Activated CD8-positive, alpha-beta memory T cell treated with anti-CD3 and anti-CD28 coated beads for 24 hours (primary cell): Measurements from ENCODE around the gene TLR9.
"Not testable (repeated sequence)": the region's sequence is repeated elsewhere in the genome, so short reads cannot be mapped to it uniquely, and the experiment has no call there.

Source experiments
- DNase-seq: peaks from one replicate; pipeline ENCODE4 v3.0.0-alpha.2; 2020

The TLR9 gene, protein sequence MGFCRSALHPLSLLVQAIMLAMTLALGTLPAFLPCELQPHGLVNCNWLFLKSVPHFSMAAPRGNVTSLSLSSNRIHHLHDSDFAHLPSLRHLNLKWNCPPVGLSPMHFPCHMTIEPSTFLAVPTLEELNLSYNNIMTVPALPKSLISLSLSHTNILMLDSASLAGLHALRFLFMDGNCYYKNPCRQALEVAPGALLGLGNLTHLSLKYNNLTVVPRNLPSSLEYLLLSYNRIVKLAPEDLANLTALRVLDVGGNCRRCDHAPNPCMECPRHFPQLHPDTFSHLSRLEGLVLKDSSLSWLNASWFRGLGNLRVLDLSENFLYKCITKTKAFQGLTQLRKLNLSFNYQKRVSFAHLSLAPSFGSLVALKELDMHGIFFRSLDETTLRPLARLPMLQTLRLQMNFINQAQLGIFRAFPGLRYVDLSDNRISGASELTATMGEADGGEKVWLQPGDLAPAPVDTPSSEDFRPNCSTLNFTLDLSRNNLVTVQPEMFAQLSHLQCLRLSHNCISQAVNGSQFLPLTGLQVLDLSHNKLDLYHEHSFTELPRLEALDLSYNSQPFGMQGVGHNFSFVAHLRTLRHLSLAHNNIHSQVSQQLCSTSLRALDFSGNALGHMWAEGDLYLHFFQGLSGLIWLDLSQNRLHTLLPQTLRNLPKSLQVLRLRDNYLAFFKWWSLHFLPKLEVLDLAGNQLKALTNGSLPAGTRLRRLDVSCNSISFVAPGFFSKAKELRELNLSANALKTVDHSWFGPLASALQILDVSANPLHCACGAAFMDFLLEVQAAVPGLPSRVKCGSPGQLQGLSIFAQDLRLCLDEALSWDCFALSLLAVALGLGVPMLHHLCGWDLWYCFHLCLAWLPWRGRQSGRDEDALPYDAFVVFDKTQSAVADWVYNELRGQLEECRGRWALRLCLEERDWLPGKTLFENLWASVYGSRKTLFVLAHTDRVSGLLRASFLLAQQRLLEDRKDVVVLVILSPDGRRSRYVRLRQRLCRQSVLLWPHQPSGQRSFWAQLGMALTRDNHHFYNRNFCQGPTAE

DNA sequence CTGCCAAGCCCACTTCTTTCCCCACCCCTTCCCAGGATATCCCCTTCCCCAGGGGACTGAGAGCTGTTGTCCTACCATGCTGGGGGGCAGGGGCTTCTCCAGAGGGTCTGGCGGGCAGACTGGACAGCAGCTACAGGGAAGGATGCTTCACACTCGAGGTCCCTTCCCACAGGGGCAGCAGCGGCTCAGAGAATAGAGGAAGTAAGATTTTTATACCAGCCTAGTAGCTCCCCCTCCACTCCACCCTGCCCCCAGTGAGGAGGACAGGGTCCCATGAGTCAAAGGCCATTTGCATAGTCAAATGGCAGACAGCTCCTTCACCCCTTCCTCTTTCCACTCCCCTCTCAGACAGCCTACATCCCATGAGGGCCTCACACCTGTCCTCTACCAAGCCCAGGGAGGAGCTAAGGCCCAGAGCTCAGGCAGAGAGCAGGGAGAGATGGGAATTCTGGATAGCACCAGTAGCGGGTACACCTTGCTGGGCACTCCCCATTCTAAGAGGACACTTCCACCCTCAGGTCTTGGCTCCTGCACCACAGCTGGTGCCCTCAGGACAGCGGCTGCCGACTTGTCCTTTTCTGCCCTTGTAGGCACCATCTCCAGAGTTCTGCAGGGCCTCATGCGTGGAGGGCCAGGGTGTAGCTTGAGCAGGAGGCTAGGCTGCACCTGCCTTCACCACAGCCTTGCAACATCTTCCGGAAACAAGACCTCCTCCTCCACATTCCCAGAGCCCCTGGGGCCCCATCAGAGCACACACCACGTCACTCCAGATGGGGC lies at the start of gene TLR9:
Gene TLR9, minus strand, starts transcription at position 194 of the 777 bp plus-strand sequence. Its CDS starts 116 bp downstream, at position 78.
- peak; percentile 76 for DNase-seq

DNA sequence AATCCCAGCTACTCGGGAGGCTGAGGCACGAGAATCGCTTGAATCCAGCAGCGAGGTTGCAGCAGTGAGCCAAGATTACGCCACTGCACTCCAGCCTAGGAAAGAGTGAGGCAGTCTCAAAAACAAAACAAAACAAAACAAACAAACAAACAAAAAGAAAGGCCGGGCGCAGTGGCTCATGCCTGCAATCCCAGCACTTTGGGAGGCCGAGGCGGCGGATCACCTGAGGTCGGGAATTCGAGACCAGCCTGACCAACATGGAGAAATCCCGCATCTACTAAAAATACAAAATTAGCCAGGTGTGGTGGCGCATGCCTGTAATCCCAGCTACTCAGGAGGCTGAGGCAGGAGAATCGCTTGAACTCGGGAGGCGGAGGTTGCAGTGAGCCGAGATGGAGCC lies 49.3 kb upstream of the TLR9 start:
- not testable (repeated sequence) for DNase-seq

DNA sequence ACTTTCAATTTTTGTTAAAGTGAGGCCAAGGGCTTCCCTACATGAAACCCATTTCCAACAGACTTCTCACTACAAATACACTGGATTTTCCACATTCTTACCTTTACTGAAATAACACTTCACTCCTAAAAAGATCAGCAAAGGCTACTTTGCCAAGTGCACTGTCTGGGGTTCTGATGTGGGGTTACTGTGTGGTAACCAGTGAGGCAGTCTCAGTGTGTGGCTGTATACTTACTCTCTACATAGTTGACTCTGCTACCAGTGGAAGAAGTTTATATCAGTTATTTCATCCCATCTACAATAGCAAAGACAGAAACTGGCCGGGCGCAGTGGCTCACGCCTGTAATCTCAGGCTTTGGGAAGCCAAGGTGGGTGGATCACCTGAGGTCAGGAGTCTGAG lies 47.4 kb upstream of the TLR9 start:
- no peak for DNase-seq

DNA sequence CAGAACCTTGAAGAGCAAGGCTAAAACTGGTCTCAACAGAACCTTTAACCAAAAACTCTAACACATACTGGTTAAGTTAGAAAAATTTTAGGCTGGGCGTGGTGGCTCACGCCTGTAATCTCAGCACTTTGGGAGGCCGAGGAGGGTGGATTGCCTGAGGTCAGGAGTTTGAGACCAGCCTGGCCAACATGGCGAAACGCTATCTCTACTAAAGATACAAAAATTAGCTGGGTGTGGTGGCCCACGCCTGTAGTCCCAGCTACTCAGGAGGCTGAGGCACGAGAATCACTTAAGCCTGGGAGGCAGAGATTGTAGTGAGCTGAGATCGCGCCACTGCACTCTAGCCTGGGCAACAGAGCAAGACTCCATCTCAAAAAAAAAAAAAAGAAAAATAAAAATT lies 46.7 kb upstream of the TLR9 start:
- DNase-seq = not testable (repeated sequence)

DNA sequence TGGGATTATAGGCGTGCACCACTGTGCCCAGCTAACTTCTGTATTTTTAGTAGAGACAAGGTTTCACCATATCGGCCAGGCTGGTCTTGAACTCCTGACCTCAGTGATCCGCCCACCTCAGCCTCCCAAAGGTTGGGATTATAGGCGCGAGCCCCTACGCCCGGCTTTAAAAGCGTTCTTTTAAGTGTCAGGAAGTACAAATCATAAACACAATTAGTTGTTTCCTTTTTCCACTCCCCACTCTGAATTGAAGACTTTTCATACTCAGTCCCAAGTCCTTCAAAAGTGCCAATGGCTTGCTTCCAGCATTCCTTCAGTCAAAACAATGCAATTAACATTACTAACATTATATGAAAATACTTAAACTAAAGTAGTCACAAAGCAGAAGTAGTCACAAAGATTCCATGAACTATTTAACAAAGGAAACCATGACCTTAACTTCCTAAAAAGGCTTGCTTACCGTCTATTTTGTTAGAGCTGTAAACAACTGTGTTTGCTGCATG lies 44.9 kb upstream of the TLR9 start:
- no peak for DNase-seq

DNA sequence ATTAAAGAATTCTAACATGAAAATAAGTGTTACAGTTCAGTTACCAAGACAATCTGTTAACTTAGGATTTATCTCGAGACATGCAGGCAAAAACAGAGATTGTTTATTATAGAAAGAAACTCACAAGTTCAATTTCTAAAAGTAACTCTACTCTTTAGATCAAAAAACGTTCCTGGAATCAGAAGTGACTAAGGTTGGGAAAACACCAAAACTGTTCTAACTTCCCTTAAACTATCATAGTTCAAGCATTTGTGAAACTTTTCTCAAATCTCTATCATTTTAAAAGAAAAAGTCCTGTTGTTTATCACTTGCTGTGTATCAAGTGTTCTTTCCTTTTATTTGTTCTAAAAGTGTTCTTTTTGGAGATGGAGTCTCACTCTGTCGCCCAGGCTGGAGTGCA lies 44.3 kb upstream of the TLR9 start:
- no peak for DNase-seq

DNA sequence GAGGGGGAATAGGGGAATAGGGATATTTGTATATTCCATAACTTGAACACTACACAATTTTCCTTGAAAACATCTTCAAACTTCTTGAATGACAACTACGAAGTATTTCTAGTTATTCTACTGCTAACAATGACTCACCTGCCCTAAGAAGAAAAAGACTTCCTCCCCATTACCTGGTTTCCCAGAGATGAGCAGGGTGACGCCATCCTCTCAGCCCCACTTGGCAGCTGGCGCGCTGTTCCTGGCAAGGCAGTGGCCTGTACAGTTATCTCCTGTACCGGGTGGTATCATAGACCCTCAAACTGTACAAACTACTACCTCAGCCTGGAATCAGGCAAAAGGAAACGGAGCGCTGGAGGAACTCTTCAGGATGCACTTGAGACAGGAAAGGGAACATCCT lies 42.6 kb upstream of the TLR9 start:
- peak; percentile 74 for DNase-seq

DNA sequence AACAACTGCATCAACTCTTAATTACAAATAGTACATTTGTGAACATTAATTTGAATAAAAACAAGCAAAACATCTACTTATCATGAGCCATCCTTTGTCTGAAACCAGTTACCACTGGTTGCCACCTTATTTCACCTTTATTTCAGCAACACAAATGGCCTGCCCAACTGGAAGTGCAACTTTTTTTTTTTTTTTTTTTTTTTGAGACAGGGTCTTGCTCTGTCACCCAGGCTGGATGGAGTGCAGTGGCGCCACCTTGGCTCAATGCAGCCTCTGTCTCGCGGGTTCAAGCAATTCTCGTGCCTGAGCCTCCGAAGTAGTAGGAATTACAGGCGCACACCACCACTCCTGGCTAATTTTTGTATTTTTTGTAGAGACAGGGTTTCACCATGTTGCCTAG lies 39.9 kb upstream of the TLR9 start:
- no peak for DNase-seq

DNA sequence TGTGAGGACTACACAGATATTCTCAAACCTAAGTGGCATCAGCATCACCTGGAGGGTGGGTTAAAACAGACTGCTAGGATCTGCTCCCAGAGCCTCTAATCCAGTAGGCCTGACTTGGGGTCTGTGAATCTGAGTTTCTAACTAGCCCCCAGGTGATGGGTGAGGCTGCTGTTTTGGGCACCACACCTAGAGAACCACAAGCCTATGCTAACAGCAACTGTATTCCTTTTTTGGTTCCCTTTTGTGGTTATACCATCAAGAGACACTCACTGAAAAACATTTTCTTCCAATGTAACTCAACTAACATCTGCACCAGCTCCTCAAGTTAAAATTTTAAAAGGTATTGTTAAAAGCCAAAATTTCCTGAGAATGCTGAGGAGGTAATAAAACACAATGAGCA lies 37.0 kb upstream of the TLR9 start:
- DNase-seq = no peak

DNA sequence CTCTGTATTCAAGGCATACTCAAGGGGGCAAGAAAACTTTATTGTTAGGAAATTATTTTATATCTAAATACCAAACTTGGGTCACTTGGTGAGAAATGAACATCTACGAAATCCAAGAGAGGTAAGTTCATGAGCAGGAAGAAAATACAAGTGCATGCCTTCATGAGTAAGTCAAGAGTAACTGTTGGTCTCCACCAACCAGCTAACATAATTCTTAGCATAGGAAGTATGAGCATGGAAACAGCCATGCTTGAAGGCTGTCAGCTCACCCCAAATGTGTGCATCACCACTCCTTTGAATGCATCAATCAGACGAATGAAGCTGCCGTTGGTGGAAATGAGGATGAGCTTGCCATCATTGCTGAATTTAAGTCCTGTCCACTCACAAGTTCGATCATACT lies 34.0 kb upstream of the TLR9 start:
- no peak for DNase-seq

DNA sequence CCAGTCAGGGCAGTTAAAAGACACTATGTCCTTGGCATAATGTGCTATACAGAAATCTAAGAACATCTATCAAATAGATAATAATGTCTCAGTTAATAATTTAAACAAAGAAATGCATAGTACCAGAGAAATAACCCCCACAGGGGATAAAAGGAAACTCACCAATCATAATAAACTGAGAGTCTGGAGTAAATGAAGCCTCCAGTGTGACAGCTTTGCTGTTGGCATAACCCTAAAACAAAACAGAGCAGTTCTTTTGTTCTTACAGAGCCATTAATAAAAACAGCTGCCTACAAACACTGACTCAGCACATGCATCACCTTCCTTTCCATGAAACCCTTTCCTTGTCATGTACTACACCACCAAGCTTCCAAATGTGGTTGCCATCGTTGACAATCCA lies 33.6 kb upstream of the TLR9 start:
- no peak for DNase-seq

DNA sequence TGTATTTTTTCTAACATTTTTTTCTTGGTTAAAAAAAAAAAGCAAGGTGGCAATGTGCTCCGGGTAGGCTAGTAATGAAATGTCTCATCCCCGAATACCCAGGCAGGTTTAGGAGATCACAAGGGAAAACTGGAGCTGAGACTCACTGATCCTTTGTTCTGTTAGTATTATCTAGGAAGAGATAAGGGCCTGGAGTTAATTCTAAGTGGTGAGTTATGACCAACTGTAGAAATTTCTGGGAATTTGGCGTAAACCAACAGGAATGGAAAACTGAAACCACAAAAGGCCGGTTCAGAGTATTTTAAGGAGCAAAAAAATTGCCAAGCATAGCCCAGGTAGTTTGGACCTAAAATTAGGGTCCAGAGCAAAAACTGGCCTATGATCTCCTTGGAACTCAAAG lies 32.5 kb upstream of the TLR9 start:
- DNase-seq = no peak

DNA sequence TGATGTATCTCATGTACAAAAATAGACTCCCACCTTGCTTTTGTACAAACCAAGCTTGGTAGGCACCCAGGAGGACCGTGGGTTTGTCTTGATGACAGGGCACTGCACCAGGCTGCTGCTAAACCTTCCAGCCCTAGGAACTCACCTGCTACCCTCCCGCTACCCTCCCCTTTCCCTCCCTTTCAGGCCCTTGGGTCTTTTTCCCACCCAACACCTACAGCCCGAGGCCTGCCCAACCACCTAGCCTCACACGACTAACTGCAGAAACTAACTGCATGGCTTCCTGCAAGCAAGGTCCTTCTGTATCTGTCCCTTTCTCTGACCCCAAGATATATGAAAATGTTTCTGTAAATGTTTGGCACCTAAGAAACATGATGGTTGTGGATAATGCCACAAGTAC lies 31.2 kb upstream of the TLR9 start:
- DNase-seq = no peak

DNA sequence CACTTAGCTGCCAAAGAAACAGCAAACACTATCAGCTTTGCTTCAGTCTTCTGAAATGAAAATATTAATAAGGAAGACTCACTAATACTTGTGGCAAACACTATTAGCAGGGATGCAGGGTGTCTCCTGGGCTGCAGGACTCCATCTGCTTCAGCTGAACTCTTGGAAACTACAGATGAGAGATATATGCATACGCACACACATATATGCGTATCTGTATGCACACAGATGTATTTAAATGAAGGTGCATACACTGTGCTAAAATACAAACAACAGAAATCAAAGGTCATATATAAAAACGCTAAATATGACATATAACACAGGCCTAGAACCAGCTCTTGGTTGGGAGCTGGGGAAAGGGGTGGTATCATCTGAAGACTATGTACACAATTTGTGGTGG lies 30.7 kb upstream of the TLR9 start:
- DNase-seq = no peak

DNA sequence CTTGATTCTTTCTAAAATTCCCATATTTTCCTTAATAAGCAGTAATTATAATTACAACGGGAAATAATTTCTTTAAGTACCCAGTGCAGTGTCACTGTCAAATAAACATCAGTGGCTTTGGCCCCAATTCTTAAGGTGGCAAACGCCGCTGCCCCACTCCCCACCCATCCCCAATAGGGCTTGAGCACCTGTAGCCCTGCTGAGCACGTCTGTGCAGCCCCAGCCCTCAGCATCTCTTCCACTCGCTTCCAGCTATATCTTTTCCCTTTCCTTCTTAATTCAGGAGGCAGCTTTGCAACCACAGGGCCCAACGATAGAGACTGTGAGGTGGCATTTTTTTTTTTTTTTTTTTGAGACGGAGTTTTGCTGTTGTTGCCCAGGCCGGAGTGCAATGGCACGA lies 29.2 kb upstream of the TLR9 start:
- DNase-seq = no peak

DNA sequence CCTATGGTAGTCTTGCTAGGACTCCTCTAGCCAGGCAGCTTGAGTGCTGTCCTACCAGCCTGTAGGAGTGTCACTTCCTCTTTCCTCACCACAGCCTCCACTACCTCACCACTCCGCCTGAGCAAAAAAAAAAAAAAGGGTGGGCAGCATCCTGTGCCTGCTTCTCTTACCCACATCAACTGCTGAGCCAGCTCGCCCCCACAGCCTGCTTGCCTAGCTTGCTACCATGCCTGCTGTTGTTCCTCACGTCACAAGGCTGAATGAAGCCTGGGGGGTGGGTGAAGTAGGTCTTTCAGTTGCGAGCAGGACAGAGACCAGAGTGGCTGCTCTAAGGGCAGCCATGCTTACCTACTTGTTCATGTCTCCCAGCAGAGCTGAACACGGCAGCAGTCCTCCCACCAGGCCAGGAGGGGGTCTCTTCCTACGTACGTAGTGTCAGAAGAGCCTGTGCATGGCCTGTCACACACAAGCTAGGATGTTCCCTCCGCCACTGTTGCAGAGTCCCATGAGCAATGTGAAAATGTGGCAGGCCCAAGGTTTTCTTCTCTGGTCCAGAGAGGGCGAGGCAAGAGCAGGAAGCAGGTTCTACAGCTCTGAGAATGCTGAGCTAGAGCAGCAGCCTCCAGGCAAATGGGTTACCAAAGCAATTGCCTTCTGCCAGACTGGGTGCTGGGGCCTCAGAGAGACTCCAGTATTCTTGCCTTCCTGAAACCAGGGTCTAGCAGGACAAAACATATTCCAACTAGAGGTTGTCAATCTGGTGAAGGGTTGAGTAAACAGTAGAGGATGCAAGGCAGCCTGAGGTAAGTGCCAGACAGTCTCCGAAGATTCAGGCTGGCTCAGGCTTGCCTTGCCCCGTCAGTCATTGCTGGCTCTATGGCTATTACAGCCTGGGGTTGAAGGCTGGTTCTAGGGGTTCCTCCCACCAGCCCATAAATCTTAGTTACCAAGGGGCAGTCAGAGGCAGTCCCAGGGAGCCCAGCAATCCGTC lies 28.2 kb upstream of the TLR9 start:
- DNase-seq = peak; percentile 91

DNA sequence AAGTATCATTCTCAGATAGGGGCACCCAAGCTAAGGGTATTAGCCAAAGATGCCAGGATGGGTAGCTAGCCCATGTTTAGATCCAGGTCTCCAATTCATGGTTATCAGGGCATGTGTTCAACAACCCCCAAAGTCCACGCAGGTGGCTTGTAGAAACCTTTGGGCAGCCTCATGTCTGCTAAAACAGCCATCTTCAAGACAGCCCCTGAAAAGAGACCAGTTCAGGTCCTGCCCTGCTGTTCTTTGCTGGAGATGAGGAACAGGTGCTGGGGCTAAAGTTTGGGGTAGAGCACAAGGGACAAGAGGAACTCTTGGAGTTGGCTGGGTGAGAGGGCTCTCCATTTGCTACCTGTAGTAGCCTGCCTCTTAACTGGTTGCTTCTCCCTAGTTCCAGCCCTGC lies 24.7 kb upstream of the TLR9 start:
- DNase-seq = peak; percentile 58

DNA sequence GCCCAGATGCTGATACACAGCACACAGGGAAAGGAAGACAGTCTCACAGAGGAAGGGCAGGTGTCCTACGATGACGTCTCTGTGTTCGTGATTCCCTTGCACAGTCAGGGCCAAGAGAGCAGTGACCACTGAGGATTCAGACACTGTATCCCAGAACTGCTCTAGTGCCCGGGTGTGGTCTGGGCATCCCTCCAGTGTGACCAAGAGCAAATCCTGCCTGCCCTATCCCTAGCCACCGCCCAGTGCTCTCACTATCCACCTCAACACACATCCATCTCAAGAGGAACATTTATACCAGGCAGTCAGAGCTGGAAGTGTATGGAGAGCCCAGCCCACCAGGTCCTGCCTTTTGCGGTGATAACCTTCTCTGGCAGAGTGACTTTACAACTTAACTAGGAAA lies 24.2 kb upstream of the TLR9 start:
- peak; percentile 57 for DNase-seq

DNA sequence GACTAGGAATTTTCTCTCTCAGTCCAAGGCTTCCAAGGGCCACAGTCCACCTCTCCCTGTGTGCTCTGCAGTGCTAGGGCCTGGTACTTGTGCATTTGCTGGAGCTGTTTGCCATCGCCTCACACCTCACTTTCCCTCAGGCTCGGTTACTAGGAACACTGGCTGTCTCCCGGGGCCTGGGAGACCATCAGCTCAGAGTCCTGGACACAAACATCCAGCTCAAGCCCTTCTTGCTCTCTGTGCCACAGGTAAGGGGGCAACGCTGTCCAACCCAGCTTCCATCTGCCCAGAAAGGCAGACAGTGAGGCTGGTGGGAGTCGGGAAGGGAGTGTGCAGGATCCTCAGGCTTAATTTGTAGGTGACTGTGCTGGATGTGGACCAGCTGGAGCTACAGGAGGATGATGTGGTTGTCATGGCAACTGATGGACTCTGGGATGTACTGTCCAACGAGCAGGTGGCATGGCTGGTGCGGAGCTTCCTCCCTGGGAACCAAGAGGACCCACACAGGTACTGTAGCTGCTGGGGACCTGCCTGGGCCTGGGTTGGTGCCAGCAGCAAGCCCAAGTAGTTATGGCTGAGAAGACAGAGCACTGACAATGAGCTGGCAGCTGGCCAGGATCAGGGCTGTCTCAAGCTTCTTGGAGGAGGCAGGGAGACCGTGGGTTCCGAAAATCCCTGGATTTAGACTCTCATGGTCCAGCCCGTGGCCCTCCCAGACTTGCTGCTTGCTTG lies 23.5 kb upstream of the TLR9 start:
- DNase-seq = peak; percentile 62

DNA sequence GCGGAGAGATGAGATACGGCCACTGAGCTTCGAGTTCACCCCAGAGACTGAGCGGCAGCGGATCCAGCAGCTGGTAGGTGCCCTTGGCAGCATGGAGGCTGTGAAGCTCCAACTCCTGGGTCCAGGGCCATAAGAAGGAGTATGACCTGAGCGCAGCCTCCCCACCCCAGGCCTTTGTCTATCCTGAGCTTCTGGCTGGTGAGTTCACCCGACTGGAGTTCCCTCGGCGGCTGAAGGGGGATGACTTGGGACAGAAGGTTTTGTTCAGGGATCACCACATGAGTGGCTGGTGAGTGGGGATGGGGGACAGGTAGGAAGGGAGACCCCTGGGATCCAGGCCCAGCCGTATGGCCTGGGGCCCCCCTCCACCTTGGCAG lies 22.7 kb upstream of the TLR9 start:
- peak; percentile 58 for DNase-seq
